IMR-90 (cell line): ENCODE data around the gene SLC25A25. TPM values are rescaled to one million over a fixed set of nuclear protein-coding genes. Genes with fewer than 3 reads are reported as not detected.

Experiments used
- ATAC-seq: fragments of 200-7000 bp; cut with Tn5 transposase; 2 replicates; pipeline ENCODE4 v1.9.1; 2020; ENCODE audit warnings: low read depth, mild to moderate bottlenecking, moderate library complexity
- BruUV-seq: library from RNA; stranded (reverse); fragments of 400-500 nt; replicated peaks from 2 replicates; lab custom pipeline; 2021; lab: Mats Ljungman, UMichigan
- CTCF ChIA-PET: fragments of 300-600 bp; formaldehyde crosslinking; extraction: SDS; loops from one replicate; lab custom pipeline; 2021; ENCODE audit warnings: antibody characterized with exemption; lab: Yijun Ruan, JAX
- POLR2A ChIA-PET: fragments of 300-600 bp; sonication (Branson Sonifier 250); formaldehyde crosslinking; loops from one replicate; lab custom pipeline; 2022; ENCODE audit warnings: antibody characterized with exemption; ENCODE audit not compliant: unreplicated experiment; lab: Charles Lee
- DNase-seq: peaks from one replicate; pipeline ENCODE4 v3.0.0; 2013
- H2AFZ ChIP-seq: replicated peaks from 2 replicates; pipeline ENCODE3; 2013; ENCODE audit warnings: low read length, mild to moderate bottlenecking; ENCODE audit not compliant: poor library complexity
- H2AK5ac ChIP-seq: 2 replicates; pipeline ENCODE4 v1.6.1; 2013; ENCODE audit warnings: low read depth, low read length, inconsistent platforms
- H2AK9ac ChIP-seq: replicated peaks from 2 replicates; pipeline ENCODE3; 2013; ENCODE audit warnings: mild to moderate bottlenecking, low read depth, low read length, moderate library complexity; ENCODE audit not compliant: poor library complexity
- H2BK120ac ChIP-seq: 2 replicates; pipeline ENCODE4 v1.6.1; 2013; ENCODE audit warnings: low read depth, low read length, inconsistent platforms
- H2BK15ac ChIP-seq: 3 replicates; pipeline ENCODE4 v1.6.1; 2013; ENCODE audit warnings: low read depth, low read length, inconsistent platforms
- H2BK20ac ChIP-seq: 2 replicates; pipeline ENCODE4 v1.6.1; 2013; ENCODE audit warnings: low read depth, mild to moderate bottlenecking, inconsistent platforms, low read length, moderate library complexity
- H2BK5ac ChIP-seq: 2 replicates; pipeline ENCODE4 v1.6.1; 2013; ENCODE audit warnings: mild to moderate bottlenecking, low read depth, low read length, inconsistent platforms; ENCODE audit not compliant: poor library complexity, severe bottlenecking
- H3K14ac ChIP-seq: replicated peaks from 2 replicates; pipeline ENCODE4 v1.6.1; 2013; ENCODE audit warnings: low read depth, low read length, inconsistent platforms
- H3K18ac ChIP-seq: 2 replicates; pipeline ENCODE4 v1.6.1; 2013; ENCODE audit warnings: low read depth, low read length, control low read depth
- H3K23ac ChIP-seq: 2 replicates; pipeline ENCODE4 v1.6.1; 2013; ENCODE audit warnings: low read depth, low read length, inconsistent platforms
- H3K27ac ChIP-seq: 2 replicates; pipeline ENCODE4 v1.5.1; 2013; ENCODE audit warnings: mild to moderate bottlenecking, control low read depth, low read length; ENCODE audit not compliant: insufficient read depth
- H3K27me3 ChIP-seq: 2 replicates; pipeline ENCODE4 v1.6.1; 2013; ENCODE audit warnings: low read length; ENCODE audit not compliant: control insufficient read depth, insufficient read depth
- H3K36me3 ChIP-seq: 2 replicates; pipeline ENCODE4 v1.6.1; 2013; ENCODE audit warnings: low read length, mixed read lengths; ENCODE audit not compliant: control insufficient read depth, insufficient read depth
- H3K4ac ChIP-seq: 2 replicates; pipeline ENCODE4 v1.6.1; 2013; ENCODE audit warnings: low read depth, low read length, inconsistent platforms
- H3K4me1 ChIP-seq: 2 replicates; pipeline ENCODE4 v1.6.1; 2013; ENCODE audit warnings: low read length, mixed read lengths; ENCODE audit not compliant: control insufficient read depth, insufficient read depth
- H3K4me2 ChIP-seq: 2 replicates; pipeline ENCODE4 v1.6.1; 2013; ENCODE audit warnings: low read depth, mild to moderate bottlenecking, control low read depth, low read length, moderate library complexity
- H3K4me3 ChIP-seq: 2 replicates; pipeline ENCODE4 v1.5.1; 2013; ENCODE audit warnings: low read depth, mild to moderate bottlenecking, control low read depth, low read length, moderate library complexity; ENCODE audit not compliant: insufficient read depth
- H3K56ac ChIP-seq: 2 replicates; pipeline ENCODE4 v1.6.1; 2013; ENCODE audit warnings: low read length, inconsistent platforms; ENCODE audit not compliant: insufficient read depth; ENCODE audit errors: extremely low read depth
- H3K79me1 ChIP-seq, 2 experiments: 2 replicates each; pipeline ENCODE4 v1.6.1; 2013; ENCODE audit warnings: low read length in 2 of 2, inconsistent platforms in 1 of 2, low read depth in 1 of 2
- H3K9ac ChIP-seq: 2 replicates; pipeline ENCODE4 v1.6.1; 2013; ENCODE audit warnings: low read depth, low read length, control low read depth
- H3K9me1 ChIP-seq: 2 replicates; pipeline ENCODE4 v1.6.1; 2013; ENCODE audit warnings: low read length, inconsistent platforms; ENCODE audit not compliant: insufficient read depth
- H3K9me3 ChIP-seq: 2 replicates; pipeline ENCODE4 v1.6.1; 2013; ENCODE audit warnings: low read length; ENCODE audit not compliant: control insufficient read depth, insufficient read depth
- H4K20me1 ChIP-seq: 2 replicates; pipeline ENCODE4 v1.6.1; 2013; ENCODE audit warnings: low read length, inconsistent platforms; ENCODE audit not compliant: insufficient read depth
- H4K5ac ChIP-seq: 2 replicates; pipeline ENCODE4 v1.6.1; 2013; ENCODE audit warnings: mild to moderate bottlenecking, low read depth, low read length, control low read depth
- H4K8ac ChIP-seq, 2 experiments: 2 replicates each; pipeline ENCODE4 v1.6.1; 2013; ENCODE audit warnings: low read depth in 2 of 2, low read length in 2 of 2, control low read depth in 1 of 2, inconsistent platforms in 1 of 2
- H4K91ac ChIP-seq: 2 replicates; pipeline ENCODE4 v1.6.1; 2013; ENCODE audit warnings: low read depth, low read length, inconsistent platforms; ENCODE audit not compliant: insufficient read depth
- BHLHE40 ChIP-seq: fragments of 150-350 bp; IDR thresholded peaks from 2 replicates; pipeline ENCODE4 v1.6.1; 2016; ENCODE audit warnings: mild to moderate bottlenecking, low read depth, low read length
- CEBPB ChIP-seq: IDR thresholded peaks from 2 replicates; pipeline ENCODE4 v1.6.1; 2012; ENCODE audit warnings: low read depth, low read length, improper control_type of control experiment
- ELK1 ChIP-seq: fragments of 150-350 bp; IDR thresholded peaks from 2 replicates; pipeline ENCODE4 v1.6.1; 2016; ENCODE audit warnings: low read depth, mild to moderate bottlenecking, low read length, moderate library complexity, borderline replicate concordance
- MAZ ChIP-seq: IDR thresholded peaks from 2 replicates; pipeline ENCODE4 v1.6.1; 2012; ENCODE audit warnings: low read depth, mild to moderate bottlenecking, low read length, improper control_type of control experiment, moderate library complexity, borderline replicate concordance
- MXI1 ChIP-seq: IDR thresholded peaks from 2 replicates; pipeline ENCODE4 v1.6.1; 2012; ENCODE audit warnings: low read depth, mild to moderate bottlenecking, low read length, moderate library complexity, borderline replicate concordance
- POLR2A ChIP-seq: IDR thresholded peaks from 2 replicates; pipeline ENCODE4 v1.6.1; 2012; ENCODE audit warnings: mild to moderate bottlenecking, low read depth, low read length
- RAD21 ChIP-seq: IDR thresholded peaks from 2 replicates; pipeline ENCODE4 v1.6.1; 2012; ENCODE audit warnings: low read length, improper control_type of control experiment
- USF2 ChIP-seq: fragments of 150-350 bp; IDR thresholded peaks from 2 replicates; pipeline ENCODE4 v1.6.1; 2017; ENCODE audit warnings: mild to moderate bottlenecking, antibody characterized with exemption, low read length, low read depth
- WGBS, 2 experiments: methylation state at CpG; one replicate each; pipeline versions ENCODE4 v1.1.5 to v1.1.7; 2013; ENCODE audit warnings: missing lambda C conversion rate in 2 of 2; ENCODE audit not compliant: insufficient read length in 1 of 2; ENCODE audit errors: extremely low coverage in 2 of 2; 5-methylcytosine and 5-hydroxymethylcytosine counted together
- dilution Hi-C: fragments of 300-500 bp; cut with HindIII; formaldehyde crosslinking; loops from one replicate; pipeline ENCODE4 v1.14.3; 2018; ENCODE audit warnings: low sequenced_read_pairs; ENCODE audit not compliant: unreplicated experiment
- in situ Hi-C: fragments of 300-500 bp; cut with MboI; formaldehyde crosslinking; loops from 3 replicates; pipeline ENCODE4 v1.14.3; 2019; ENCODE audit warnings: low sequenced_read_pairs, inconsistent platforms, mixed read lengths
- intact Hi-C: fragments of 100-400 bp; cut with micrococcal nuclease; formaldehyde crosslinking; loops from 2 replicates; pipeline ENCODE4 v1.10.0; 2022
- polyA plus RNA-seq, 3 experiments: library from polyadenylated mRNA; depleted of rRNA; stranded (reverse); fragments of >200 nt; gene quantifications; 2 replicates each; pipeline ENCODE4 v1.2.3, GENCODE V29; 2012; ENCODE audit warnings: low replicate concordance in 1 of 3
- total RNA-seq: library from RNA; depleted of rRNA; stranded (reverse); fragments of >200 nt; gene quantifications from 2 replicates; pipeline ENCODE4 v1.2.3, GENCODE V29; 2012

SLC25A25 gene
- total and polyA plus RNA-seq, 2 of the 4 experiments (the other 2 are of a cell fraction) = 14.0 to 17.9 TPM

GRCh38 chr9:128127990-128128835 is 60.2 kb downstream of the SLC25A25 start:
- Histone ChIP-seq H2BK120ac (peak overlapping the region; percentile 95), H3K4me1 (peaks cover 10% of the 10 kb centered on the region; the same call in 1 of the 2 replicates), H3K4me3 (peak overlapping the region; percentile 96), H2BK5ac (peak overlapping the region; percentile 98), H3K79me1 (peaks cover 9 to 39% of the 10 kb centered on the region in 2 experiments; a peak in 3 of 4 replicates), H3K9ac (peak overlapping the region; percentile 94), H2BK15ac (peak overlapping the region; percentile 89; the same call in 1 of the 3 replicates), H2AK5ac (peak overlapping the region; percentile 84; the same call in 1 of the 2 replicates), H4K8ac (peak overlapping the region; percentile 56 to 98), H4K20me1 (peaks cover 17% of the 10 kb centered on the region; the same call in 1 of the 2 replicates), H2AFZ (peak overlapping the region; percentile 99), H2AK9ac (peak overlapping the region; percentile 91), H3K14ac (peak overlapping the region; percentile 97), H4K5ac (peak overlapping the region; percentile 69), H3K27ac (peak overlapping the region; percentile 95), H3K4me2 (peak overlapping the region; percentile 94), H3K4ac (peak overlapping the region; percentile 98), H3K27me3 (peaks cover 5% of the 10 kb centered on the region), H3K36me3 (peaks cover 4% of the 10 kb centered on the region), H3K56ac (peak overlapping the region; percentile 82), H3K23ac (peak overlapping the region; percentile 99), H3K9me1 (peaks cover 10% of the 10 kb centered on the region), H4K91ac (peak overlapping the region; percentile 94), H3K18ac (peak overlapping the region; percentile 81), H3K9me3 (no peaks in the 10 kb centered on the region), H2BK20ac (no peak overlapping the region)
- WGBS, 2 experiments = 0% methylated on average over 16 of the region's 82 CpGs; no CpG with 5 or more reads in 1 of the 2 experiments
- ATAC-seq (peak; percentile 89), DNase-seq (peak; percentile 89)
- POLR2A ChIA-PET = no interaction called here
- intact Hi-C loops = no loop called here
- BruUV-seq = no TSS peak
- dilution Hi-C loops = no loop called here
- in situ Hi-C loops = no loop called here
- CTCF ChIA-PET = interaction anchor here (1.0 kb wide), 1 partner anchor 10 kb away, joined by 3 read pairs; no protein-coding TSS in a partner anchor
- TF ChIP-seq CEBPB = no peak
- TF ChIP-seq USF2 = peak; percentile 84
- peak; percentile 38; the same call in 1 of the 2 replicates for TF ChIP-seq POLR2A
- TF ChIP-seq MAZ = peak; percentile 86; the same call in 1 of the 2 replicates
- 0 out of 2 replicates have a peak, but pooled peaks have one; percentile 42 for TF ChIP-seq BHLHE40
- peak; percentile 77; the same call in 1 of the 2 replicates for TF ChIP-seq MXI1
- TF ChIP-seq ELK1 = no peak
- TF ChIP-seq RAD21 = no peak
